NB4 (cell line): Measurements from ENCODE around the gene CLASRP.

ENCODE experiments used
- CTCF ChIP-seq: IDR thresholded peaks from one replicate; pipeline ENCODE4 v1.5.1; 2012; ENCODE audit warnings: low read depth, low read length
- MAX ChIP-seq: IDR thresholded peaks from 2 replicates; pipeline ENCODE4 v1.6.1; 2011; ENCODE audit warnings: low read depth, low read length
- POLR2A ChIP-seq: IDR thresholded peaks from 2 replicates; pipeline ENCODE4 v1.6.1; 2011; ENCODE audit warnings: mild to moderate bottlenecking; ENCODE audit not compliant: insufficient read length; ENCODE audit errors: extremely low read depth

- TF ChIP-seq POLR2A (no peak), CTCF (no peak), MAX (no peak)
These were observed 47.9 kb upstream of the CLASRP start for GRCh38 chr19:44990966-44991365.
